Stimulated activated CD8-positive, alpha-beta memory T cell treated with anti-CD3 and anti-CD28 coated beads, Interleukin-7, amount 100 ng/mL, for 48 hours (primary cell): ENCODE measurements around the gene FILIP1L.

Experiments used
- DNase-seq, 2 donors: peaks; one replicate each; pipeline ENCODE4 v3.0.0-alpha.2; 2020; ENCODE audit warnings: low read depth in 1 of 2; ENCODE audit errors: extremely low read depth in 1 of 2

FILIP1L gene

DNA sequence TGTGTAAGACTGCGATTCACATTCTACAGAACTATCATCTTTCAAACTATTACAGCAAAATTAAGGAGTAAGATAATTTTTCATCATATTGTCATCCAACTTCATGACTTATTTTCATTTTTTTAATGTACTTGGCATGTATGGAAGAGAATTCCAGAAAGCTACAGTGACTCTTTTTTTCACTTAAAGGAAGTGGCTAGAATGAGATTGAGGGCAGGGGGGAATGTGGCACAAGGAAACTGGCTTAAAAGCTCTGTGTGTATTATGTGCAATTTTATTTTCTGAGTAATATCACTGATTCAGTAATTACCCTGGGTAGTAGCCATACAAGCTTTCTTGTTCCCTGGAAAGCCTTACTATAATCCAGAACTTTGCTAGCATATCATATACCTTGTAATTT, 94.6 kb downstream of the FILIP1L start:
- no peak for DNase-seq

DNA sequence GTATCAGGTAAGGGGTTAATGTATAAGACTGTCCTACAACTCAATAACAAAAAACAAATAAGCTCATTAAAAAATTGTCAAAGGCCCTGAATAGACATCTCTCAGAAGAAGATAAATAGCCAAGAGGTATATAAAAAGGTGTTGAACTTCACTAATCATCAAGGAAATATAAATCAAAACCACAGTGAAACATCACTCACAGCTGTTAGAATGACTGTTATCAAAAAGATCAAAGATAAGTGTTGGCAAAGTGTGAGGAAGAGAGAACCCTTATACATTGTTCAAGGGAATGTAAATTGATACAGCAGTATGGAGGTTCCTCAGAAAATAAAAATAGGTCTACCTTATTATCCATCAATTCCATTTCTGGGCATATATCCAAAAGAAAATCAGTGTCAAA, 95.5 kb downstream of the FILIP1L start:
- DNase-seq = no peak

DNA sequence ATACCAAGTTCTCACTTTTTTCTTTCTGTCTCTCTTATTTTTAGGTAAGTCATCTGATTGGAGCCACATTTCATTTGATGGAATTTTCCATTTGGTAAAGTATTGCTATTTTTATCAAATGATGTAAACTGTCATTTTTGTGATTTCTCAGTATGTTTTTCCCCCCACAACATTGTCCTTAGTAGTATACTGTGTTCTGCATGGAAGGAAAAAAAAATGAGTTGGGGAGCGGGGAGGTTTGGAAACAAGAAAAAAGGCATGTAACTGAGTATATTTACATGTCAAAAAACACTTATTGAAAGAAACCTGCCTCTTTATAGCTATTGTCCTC, 104.2 kb downstream of the FILIP1L start:
- no peak for DNase-seq

DNA sequence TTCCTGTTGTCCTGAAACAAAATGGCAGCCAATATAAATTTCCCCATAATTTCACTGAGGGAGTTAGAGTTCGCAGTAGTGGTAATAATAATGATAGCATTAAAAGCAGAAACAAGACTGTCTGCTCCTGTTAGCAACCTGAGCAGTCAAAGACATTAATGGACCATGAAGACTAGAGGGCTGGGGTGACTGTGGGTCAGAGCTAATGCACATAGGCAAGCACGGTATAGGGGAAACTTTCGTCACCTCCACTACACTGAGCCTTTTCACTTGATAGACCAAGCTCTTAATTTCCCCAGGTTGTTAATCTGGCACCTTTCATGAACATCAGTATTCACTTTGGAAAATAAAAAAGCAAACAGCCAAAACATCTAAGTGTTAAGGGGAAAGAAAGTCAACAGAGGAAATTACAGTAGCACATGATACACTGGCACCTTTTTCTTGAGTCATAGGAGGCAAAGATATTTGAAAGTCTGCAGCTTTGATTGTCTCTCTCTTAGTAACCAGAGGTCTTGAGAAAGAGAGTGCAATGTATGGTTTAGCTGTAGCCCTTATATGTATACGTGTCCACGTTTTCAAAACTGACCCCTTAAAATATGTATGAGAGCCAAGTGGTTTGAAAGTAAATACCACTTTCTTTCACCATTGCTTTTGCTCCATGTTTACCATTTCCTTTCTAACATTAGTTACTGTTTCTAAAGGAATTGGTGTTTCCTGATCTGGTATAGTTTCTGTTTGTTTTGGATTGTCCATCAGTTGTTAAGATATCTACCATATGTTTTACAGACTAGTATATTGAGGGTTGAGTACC, 104.8 kb downstream of the FILIP1L start:
- no peak for DNase-seq

DNA sequence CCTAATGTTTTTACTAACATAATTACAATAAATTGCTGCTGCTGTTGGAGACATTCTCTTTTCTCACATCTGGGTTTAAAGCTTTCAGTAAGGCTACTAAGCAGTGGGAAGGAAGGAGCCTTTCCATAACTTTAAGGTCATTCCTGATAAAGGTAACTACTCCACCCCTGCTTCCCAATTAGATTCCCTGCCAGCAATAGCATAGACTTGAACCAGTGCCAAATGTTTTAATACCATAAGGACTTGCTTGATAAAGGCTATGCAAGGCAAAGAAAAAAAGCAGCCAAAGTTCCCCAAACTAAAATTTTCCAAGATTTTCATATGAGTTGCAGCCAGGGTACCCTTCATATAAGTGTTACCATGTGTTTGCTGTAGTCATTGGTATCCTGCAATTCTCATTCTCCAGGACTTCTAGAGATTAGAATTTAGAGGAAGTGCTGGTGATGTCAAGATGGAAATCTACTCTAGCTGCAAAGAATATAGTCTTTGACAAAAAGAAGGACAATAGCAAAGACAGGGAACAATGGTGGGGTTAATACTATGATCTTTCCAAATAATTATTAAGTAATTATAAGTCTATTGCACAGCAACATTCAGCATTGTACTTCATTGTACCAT, 106.1 kb downstream of the FILIP1L start:
- no peak for DNase-seq

DNA sequence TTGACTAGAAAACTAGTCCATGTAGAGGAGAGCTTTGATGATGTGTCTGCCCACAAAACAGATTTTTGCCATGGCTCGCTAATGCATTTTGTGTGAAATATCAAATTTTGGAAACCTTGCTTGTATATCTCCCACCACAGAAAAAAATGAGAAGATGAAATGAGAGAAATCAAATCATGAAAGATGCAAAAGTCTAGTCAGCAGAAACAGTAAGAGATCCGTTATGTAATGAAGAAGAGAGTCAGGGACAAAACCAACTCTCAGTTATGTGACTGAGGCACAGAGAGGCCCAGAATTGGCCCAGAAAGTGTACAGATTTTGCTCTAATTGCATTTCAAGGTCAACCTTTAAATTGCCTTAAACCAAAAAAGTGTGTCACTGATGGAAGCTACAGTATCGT, 107.0 kb downstream of the FILIP1L start:
- no peak for DNase-seq

DNA sequence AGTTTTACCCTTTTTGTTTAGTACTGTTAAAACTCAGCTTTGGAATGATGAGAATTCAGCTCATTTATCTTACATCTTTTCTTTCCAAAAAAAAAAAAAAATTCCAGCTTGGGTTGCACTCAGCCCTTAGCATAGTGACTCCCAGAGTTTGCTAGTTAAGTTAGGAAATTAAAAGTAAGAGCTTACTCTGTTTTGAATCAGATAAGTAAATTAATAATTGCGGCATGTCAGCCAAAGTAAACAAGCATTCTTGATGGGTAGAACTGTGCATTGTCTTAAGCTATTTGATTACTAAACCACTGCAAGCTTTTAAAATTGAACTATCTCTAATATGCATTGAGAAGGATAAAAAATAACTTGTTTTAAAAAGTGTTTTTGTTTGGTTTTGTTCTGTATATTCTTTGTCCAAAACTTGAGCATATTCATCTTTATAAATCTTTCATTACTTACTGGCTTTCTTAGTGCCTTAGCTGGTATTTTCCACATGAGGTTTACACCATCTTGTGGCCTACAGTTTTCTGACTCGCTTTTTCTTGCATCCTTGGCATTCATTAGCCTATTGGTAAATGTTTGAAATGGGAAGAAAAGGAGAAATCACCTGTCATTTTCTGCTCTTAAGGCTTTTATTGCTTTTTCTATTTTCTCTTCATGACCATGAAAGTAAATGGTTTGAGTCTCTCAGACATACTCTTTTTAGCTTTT, 107.6 kb downstream of the FILIP1L start:
- no peak for DNase-seq

DNA sequence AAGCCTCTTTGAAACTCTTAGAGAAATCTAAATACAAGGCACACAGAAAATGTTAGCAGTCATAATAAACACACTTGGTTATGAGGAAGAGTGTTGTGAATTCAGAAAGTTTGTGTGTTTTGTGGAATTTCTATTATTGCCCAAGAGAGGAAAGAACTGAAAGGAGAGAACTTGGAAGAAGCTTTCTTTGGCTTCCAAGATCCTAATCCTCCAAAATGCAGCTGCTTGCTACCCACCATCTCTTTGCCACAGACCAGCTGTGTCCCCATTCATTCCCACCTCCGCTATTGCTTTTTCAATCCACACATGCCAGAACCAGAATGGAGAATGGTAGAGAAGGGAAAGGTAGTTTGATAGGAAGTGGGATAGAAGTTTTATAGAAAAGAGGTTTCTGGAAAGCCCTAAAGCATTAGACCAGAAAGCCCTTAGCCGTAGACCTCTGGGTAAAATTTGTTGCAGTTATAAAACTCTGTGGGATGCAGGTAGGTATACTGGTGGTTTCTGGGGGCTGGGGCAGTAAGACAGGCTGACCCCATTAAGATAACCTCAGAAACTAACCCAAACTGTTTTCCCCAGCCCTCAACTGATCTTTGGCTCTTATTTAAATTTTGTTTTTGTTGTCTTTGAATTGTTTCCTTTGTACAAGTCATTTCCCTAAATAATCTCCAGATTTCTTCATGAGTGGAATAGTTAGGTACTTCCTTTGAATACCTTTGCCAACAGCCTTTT, 108.5 kb downstream of the FILIP1L start:
- no peak for DNase-seq

DNA sequence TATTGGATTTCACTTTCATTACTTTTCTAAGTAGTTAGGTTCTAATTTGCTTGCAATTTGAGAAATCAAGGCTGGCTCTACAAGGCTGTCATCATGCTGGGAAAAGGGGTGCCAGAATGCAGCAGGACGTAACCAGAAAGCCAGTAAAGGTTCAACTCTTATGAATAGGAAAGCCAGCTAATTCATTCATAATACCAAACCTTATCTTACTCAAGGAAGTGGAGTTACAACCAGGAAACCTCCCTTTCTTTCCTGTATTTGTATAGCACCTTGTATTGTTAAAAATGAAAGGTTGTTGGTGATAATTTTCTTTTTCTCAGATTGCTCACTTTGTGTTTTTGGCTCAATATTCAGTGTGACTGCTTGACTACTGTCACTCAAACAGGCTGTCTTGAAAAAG, 109.4 kb downstream of the FILIP1L start:
- no peak for DNase-seq

DNA sequence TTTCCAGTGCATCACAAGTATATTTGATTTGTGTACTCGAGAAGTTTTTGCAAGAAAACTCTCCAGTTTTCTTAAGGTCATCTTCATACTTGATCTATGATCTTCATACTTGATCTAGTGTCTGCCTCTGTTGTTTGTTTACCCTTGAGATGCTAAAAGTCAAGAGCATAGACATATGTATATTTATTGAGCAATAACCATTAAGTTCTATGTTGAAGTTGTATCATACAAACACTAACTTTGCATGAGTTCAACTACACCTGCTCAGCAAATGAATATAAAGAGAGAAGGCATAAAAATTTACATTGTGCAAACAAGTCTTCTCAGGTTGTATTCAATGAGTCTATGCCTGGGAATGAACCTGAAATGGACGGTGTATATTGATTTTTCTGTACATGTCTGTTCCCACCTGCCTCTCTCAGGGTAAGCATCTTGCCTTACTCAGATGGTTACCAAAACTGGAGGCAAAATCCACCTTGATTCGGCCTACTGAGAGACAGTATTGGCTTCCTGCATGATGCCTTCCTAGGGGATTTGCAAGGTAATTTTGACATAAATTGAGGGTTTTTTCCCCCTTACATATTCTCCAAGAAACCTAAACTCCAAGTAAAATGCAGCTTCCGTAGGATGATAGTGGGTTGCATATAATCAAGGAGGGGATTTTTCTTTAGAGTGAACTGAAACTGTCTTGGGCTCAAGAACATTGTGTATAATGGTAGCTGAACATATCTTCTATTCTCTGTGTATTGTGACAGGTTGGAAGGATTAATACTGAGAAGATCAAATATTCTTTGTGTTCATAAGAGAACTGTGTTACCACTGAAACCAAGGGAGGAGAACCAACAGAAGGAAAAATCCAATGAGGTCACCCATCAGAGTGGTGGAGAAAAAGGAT, 110.4 kb downstream of the FILIP1L start:
- no peak for DNase-seq

DNA sequence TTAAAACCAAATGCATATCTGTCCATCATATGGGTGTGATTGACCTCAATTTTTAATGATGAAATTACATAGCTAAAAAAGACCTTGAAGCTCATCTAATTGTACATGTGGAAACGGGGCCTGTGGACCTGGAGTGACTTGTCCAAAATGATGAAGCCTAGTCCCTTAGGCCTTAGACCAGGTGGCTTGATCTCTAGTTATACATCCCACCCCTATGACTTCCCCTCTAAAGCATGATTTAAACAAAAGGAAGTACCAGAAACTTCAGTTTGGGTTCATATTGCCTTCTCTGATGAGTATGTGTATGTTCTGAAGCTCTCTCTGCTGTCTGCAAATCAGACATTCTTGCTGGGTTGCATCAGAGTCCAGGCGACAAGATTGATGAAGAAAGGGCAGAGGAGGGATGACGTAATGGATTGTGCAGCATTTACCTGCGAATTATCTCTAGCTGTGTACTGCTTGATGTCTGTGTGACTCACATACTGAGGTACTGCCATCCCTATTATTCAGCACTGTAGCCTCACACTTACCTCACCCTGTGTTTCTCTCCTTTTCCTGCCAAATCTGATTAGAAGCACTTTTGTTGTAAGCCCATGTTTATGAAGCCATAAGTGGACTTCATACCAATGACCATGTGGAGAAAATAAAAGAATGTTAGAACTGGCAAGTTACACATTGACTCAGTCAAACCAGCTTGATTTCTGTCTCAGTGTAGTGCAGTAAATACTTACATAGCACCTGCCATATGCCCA, 111.5 kb downstream of the FILIP1L start:
- no peak for DNase-seq

DNA sequence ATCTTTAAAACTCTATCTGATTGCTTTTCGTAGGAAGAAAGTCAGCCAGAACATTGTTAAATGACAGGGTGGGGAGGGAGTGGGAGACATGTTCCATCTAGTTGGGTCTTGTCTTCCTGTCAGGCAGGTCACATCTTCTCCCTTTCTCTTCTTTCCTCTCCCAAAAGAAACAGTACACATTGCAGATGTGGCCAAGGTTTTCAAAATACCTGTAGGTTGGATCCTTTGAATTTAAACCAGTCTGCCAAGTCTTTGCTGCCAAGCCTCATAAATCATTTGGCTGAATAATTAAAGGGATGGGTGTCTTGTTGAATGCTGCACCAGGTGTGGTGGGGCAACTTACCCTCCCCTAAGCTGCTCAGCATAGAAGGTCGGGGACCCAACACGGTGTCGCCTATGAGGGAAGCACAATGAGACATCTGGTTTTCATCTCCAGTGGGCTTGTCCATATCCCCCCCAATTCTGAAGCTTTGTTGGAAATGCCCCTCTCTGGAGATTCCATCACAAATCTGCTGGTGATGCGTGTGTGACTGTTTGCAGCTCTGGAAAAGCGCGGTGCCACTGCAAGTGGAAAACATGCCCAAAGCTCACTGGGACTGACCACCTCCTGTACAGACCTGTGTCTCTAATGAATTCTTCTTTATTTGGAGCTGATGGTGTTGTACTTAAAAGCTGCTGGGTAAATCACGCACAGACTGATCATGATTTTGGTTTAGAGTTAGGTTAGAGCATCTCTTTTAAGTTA, 112.6 kb downstream of the FILIP1L start:
- DNase-seq = no peak

DNA sequence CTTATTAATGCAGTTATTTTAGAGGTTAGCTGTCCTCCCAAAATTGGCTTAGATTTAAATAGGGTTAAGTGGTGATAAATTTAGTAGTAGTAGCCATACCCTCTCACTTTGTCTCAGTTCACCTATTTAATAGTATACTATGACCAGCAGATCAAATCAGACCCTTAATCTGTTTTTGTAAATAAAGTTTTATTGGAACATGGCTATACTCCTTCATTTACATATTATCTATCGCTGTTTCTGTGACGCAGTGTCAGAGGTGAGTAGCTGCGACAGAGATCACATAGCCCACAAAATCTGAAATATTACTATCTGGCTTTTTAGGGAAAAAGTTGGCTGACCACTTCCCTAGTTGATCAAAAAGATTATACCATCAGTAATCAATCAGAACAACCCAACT, 113.2 kb downstream of the FILIP1L start:
- no peak for DNase-seq

DNA sequence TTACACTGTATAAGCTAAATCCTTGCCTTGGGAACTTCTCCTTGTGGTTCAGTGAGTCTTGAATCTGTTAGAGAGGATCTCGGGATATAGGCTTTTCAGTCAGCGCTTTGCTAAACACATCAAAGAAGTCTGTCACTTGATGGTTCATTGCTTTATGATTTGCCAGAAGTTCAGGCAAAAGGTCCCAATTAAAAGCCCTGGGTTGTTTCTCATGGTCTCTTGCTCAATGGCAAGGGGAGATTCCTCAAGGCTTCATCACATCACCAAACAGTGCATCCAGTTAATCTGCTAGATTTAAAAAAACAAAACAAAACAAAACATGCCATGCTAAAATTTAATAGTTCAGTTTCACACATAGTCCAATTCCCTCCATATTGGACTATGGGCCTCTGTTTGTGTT, 114.8 kb downstream of the FILIP1L start:
- no peak for DNase-seq

DNA sequence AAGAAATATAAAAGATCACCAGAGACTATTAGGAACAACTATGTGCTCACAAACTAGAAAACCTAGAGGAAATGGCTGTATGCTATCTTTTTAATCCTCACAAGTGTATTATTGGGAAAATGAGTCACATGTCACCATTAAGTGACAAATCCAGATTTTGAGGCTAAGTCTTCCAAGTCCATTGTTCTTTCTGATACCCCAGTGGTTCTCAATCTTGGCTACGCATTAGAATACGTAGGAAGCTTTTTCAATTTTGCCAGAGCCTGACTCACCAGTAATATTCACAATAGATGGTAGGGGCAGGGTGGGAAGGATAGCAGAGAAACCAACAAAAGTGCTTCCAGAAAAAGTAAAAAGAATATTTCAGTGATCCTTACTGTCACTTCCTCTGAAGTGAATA, 117.0 kb downstream of the FILIP1L start:
- no peak for DNase-seq

DNA sequence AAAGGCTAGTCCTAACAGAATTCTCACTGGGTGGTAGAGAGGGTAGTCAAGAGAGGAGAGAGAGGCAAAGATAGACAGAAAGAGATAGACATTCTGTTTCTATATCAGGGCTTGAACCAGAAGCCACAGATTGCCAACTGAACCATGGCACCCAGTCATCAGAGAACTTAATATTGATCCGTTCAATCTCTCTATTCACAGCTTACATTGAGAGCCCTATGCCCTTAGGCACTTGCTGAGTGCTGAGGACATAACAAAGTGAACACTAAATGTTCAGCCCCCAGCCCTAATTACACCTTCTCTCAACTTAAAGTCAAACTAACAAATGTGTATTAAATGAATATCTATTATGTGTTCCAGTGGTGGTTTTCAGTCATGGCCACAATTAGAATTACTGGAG, 124.1 kb downstream of the FILIP1L start:
- DNase-seq = no peak

DNA sequence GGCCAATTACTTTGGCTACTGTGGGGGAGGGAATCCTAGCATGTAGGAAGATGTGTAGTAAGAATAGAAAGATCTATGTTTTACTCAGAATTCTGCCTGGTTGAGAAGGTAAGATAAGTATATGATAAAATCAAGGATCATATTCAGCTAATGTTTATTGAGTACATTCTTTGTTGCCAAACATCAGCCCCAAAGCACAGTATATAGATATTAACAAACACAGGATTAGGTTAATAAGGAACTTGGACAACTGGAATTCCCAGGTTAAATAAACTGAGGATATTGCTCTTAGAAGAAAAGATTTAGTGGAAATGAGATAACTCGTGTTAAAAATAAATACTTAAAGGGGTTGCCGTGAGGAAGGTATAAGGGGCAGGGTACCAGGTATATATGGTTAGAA, 129.6 kb downstream of the FILIP1L start:
- no peak for DNase-seq

DNA sequence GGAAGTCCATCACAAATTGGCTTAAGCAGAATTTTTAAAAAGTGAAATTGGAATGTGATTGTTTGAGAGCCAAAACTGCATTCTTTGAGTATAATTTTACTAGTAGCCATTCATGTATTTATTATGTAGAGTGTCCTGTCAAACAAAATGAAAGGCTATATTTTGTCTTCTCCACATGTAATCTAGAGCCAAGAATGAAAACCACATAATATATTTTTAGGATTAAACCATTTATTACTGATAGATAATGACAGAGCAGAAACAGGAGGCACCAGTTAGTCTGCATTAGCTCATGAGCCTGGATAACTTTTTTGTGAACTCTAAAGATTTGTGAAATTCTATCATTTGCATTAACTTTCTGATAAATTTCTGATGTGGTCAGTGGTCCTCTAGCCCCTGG, 130.2 kb downstream of the FILIP1L start:
- no peak for DNase-seq

DNA sequence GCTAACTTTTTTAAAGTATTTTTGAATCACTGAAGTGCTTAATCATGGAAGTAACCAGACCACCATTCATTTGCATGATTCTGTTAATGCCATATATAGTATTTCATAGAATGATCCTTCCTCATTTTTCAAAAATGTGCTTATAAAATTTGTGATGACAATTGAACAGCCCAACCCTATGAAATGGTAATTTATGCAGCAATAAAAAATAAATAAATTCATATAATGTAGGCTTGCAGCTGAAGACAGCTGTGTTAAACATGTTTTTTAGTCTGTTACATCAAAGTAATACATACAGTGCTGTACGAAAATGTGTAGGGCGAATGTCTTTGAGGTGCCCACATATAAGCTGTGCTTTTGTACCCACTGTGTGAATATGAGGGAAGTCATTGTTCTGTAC, 131.7 kb downstream of the FILIP1L start:
- no peak for DNase-seq
